K562 (cell line): ENCODE results near the gene MAP2K4. TPM values are rescaled to one million over a fixed set of nuclear protein-coding genes. Genes with fewer than 3 reads are reported as not detected.

Experiments used
- ARID2 ChIP-seq: fragments of 450-650 bp; IDR thresholded peaks from 2 replicates; pipeline ENCODE4 v1.6.1; 2017; ENCODE audit warnings: antibody characterized with exemption, mild to moderate bottlenecking
- BDP1 ChIP-seq: IDR thresholded peaks from 3 replicates; pipeline ENCODE4 v1.6.1; 2011; ENCODE audit not compliant: insufficient read length, insufficient read depth
- CREB5 ChIP-seq: fragments of 250-450 bp; sonication (Bioruptor Pico); IDR thresholded peaks from 2 replicates; pipeline ENCODE4 v1.5.0; 2020; ENCODE audit warnings: mild to moderate bottlenecking
- FOXJ2 ChIP-seq: fragments of 200-800 bp; sonication (Bioruptor generic); IDR thresholded peaks from 2 replicates; pipeline ENCODE4 v1.6.1; 2016; ENCODE audit warnings: missing genetic modification characterization, missing compliant biosample characterization
- GATA2 ChIP-seq: sonication (generic); formaldehyde crosslinking; IDR thresholded peaks from 2 replicates; pipeline ENCODE4 v1.4.0; 2020; ENCODE audit warnings: mild to moderate bottlenecking, missing genetic modification reagents
- KLF6 ChIP-seq: fragments of 250-450 bp; sonication (Bioruptor Pico); IDR thresholded peaks from 2 replicates; pipeline ENCODE4 v1.4.0; 2020; ENCODE audit warnings: mild to moderate bottlenecking, moderate library complexity, borderline replicate concordance
- MTA3 ChIP-seq: fragments of 450-650 bp; formaldehyde crosslinking; IDR thresholded peaks from 2 replicates; pipeline ENCODE4 v1.6.1; 2017; ENCODE audit warnings: mild to moderate bottlenecking, borderline replicate concordance
- MYNN ChIP-seq, 2 experiments: sonication (generic); formaldehyde crosslinking in 1 of 2; IDR thresholded peaks; 2 replicates each; pipeline versions ENCODE4 v1.5.0 to v1.6.1; 2016 to 2020; ENCODE audit warnings: antibody characterized with exemption in 1 of 2, missing genetic modification reagents in 1 of 2
- POLR2H ChIP-seq: IDR thresholded peaks from 2 replicates; pipeline ENCODE4 v1.6.1; 2016; ENCODE audit warnings: missing genetic modification characterization, low read depth, mild to moderate bottlenecking, control low read depth, missing compliant biosample characterization, moderate library complexity
- POU5F1 ChIP-seq: fragments of 150-350 bp; IDR thresholded peaks from 2 replicates; pipeline ENCODE4 v1.6.1; 2014; ENCODE audit warnings: borderline replicate concordance, low read length, low read depth, mild to moderate bottlenecking; ENCODE audit not compliant: partially characterized antibody
- RFX1 ChIP-seq: fragments of 450-650 bp; IDR thresholded peaks from 2 replicates; pipeline ENCODE4 v1.6.1; 2016; ENCODE audit warnings: mild to moderate bottlenecking, moderate library complexity
- SMAD4 ChIP-seq: fragments of 250-450 bp; sonication (Bioruptor Pico); conservative IDR thresholded peaks from 2 replicates; pipeline ENCODE4 v1.8.0; 2021; ENCODE audit warnings: inconsistent platforms, mild to moderate bottlenecking, moderate library complexity
- SUPT5H ChIP-seq: fragments of 450-650 bp; IDR thresholded peaks from 2 replicates; pipeline ENCODE4 v1.6.1; 2016
- TAF15 ChIP-seq: fragments of 200-400 bp; formaldehyde crosslinking; IDR thresholded peaks from 2 replicates; pipeline ENCODE4 v1.6.1; 2017; ENCODE audit warnings: mild to moderate bottlenecking, low read depth, low read length, moderate library complexity
- TEAD1 ChIP-seq, 2 experiments: fragments of 450-650 bp in 1 of 2; sonication (generic) in 1 of 2; formaldehyde crosslinking; IDR thresholded peaks; 2 replicates each; pipeline versions ENCODE4 v1.4.0 to v1.8.0; 2020 to 2022; ENCODE audit warnings: mild to moderate bottlenecking in 2 of 2, missing genetic modification reagents in 1 of 2
- THAP7 ChIP-seq: fragments of 250-450 bp; sonication (Bioruptor Pico); IDR thresholded peaks from 2 replicates; pipeline ENCODE4 v1.5.0; 2021
- XRCC3 ChIP-seq: fragments of 450-650 bp; IDR thresholded peaks from 2 replicates; pipeline ENCODE4 v1.6.1; 2017; ENCODE audit warnings: mild to moderate bottlenecking, moderate library complexity
- ZBED1 ChIP-seq: IDR thresholded peaks from 2 replicates; pipeline ENCODE4 v1.6.1; 2014
- ZBTB12 ChIP-seq: fragments of 250-450 bp; sonication (Bioruptor Pico); IDR thresholded peaks from 2 replicates; pipeline ENCODE4 v1.4.0; 2020
- ZBTB5 ChIP-seq: fragments of 450-650 bp; IDR thresholded peaks from 2 replicates; pipeline ENCODE4 v1.6.1; 2017; ENCODE audit warnings: antibody characterized with exemption
- ZNF174 ChIP-seq: fragments of 250-450 bp; sonication (Bioruptor Pico); IDR thresholded peaks from 2 replicates; pipeline ENCODE4 v1.4.0; 2020; ENCODE audit warnings: mild to moderate bottlenecking
- ZNF232 ChIP-seq: sonication (generic); formaldehyde crosslinking; IDR thresholded peaks from 2 replicates; pipeline ENCODE4 v1.8.0; 2022; ENCODE audit warnings: mild to moderate bottlenecking, missing genetic modification reagents
- ZNF253 ChIP-seq: fragments of 250-450 bp; sonication (Bioruptor Pico); conservative IDR thresholded peaks from 2 replicates; pipeline ENCODE4 v1.6.1; 2021; ENCODE audit warnings: mild to moderate bottlenecking
- ZNF263 ChIP-seq: sonication (generic); formaldehyde crosslinking; IDR thresholded peaks from 2 replicates; pipeline ENCODE4 v1.8.0; 2022; ENCODE audit warnings: mild to moderate bottlenecking, missing genetic modification reagents, borderline replicate concordance
- ZNF282 ChIP-seq: sonication (generic); formaldehyde crosslinking; IDR thresholded peaks from 2 replicates; pipeline ENCODE4 v1.8.1; 2023; ENCODE audit warnings: missing genetic modification reagents
- ZNF785 ChIP-seq: fragments of 250-450 bp; sonication (Bioruptor Pico); IDR thresholded peaks from 2 replicates; pipeline ENCODE4 v1.4.0; 2020; ENCODE audit warnings: mild to moderate bottlenecking
- polyA plus RNA-seq, 8 experiments: library from polyadenylated mRNA; depleted of rRNA in 4 of 8; stranded (reverse) in 5 of 8; unstranded in 3 of 8; fragments of >200 nt; fragmentation: Nextera tagmentation in 2 of 8; fragmentation: Illumina TruSeq in 1 of 8; extraction: Ambion mirVana in 2 of 8; extraction: Trizol in 1 of 8; gene quantifications; 2 replicates each; pipeline versions ENCODE4 v1.2.1 to v1.2.3, GENCODE V29; 2011 to 2014; ENCODE audit warnings: inconsistent platforms in 1 of 8, missing spikeins in 1 of 8
- total RNA-seq, 7 experiments: library from RNA; depleted of rRNA in 6 of 7; stranded (reverse); fragments of >200 nt in 6 of 7; fragmentation: Illumina TruSeq in 2 of 7; extraction: Trizol in 2 of 7; gene quantifications; 2 replicates each; pipeline versions ENCODE4 v1.2.1 to v1.2.3, GENCODE V29; 2011 to 2021; ENCODE audit warnings: low replicate concordance in 1 of 7

MAP2K4 gene
- total and polyA plus RNA-seq, 9 of the 15 experiments (the other 6 are each of a cell fraction or from before 2014, with no cell fraction given): 3.0 to 15.9 (median 10.8) TPM

- no peak for TF ChIP-seq BDP1
- no peak for TF ChIP-seq FOXJ2
- 0 out of 2 replicates have a peak, but pooled peaks have one; percentile 27 for TF ChIP-seq ZNF263 (CRISPR knock-in tag)
- no peak for TF ChIP-seq GATA2 (CRISPR knock-in tag)
- no peak for TF ChIP-seq KLF6
- TF ChIP-seq ZBTB12 (CRISPR knock-in tag): no peak
- TF ChIP-seq POU5F1: no peak
- peak; percentile 96 for TF ChIP-seq SUPT5H
- no peak for TF ChIP-seq CREB5 (CRISPR knock-in tag)
- TF ChIP-seq ARID2: no peak
- TF ChIP-seq ZNF785 (CRISPR knock-in tag): no peak
- TF ChIP-seq ZNF232 (CRISPR knock-in tag): no peak
- no peak for TF ChIP-seq TAF15
- TF ChIP-seq ZBED1: no peak
- TF ChIP-seq ZBTB5: no peak
- TF ChIP-seq MTA3: no peak; the same call in 1 of the 2 replicates
- TF ChIP-seq RFX1: no peak
- peak; percentile 80 for TF ChIP-seq POLR2H (tag)
- TF ChIP-seq ZNF174 (CRISPR knock-in tag): no peak
- no peak for TF ChIP-seq SMAD4 (CRISPR knock-in tag)
- no peak for TF ChIP-seq ZNF253
- TF ChIP-seq TEAD1 (CRISPR knock-in tag; IDR thresholded peaks at IDR 0.05): peak in 1 of 2 experiments; percentile 76; a peak in 1 of 4 replicates
- no peak for TF ChIP-seq ZNF282 (CRISPR knock-in tag)
- no peak for TF ChIP-seq THAP7
- TF ChIP-seq MYNN (IDR thresholded peaks at IDR 0.05): no peak
- TF ChIP-seq MYNN (CRISPR knock-in tag; IDR thresholded peaks at IDR 0.05): no peak
- TF ChIP-seq XRCC3: no peak
These were observed 23.3 kb upstream of the MAP2K4 start, which contains the start of gene ZNF18 (continued) for GRCh38 chr17:11997147-11997971.
